Stimulated activated memory B cell treated with anti-CD40 and anti-IgM and Interleukin-4, amounts not matched to agents 10 μg/mL and 1 μg/mL and 100 μg/mL, for 72 hours (primary cell): ENCODE measurements around the gene HECTD3.
A peak's percentile ranks its signal among the peaks of the same experiment; 100 is the strongest.
"Not testable (repeated sequence)": the region's sequence is repeated elsewhere in the genome, so short reads cannot be mapped to it uniquely, and the experiment has no call there.

Experiments used
- ATAC-seq: fragments of 150-1000 bp; cut with Tn5 transposase; 2 replicates; pipeline ENCODE4 v1.10.0; 2021
- H3K27ac Mint-ChIP-seq: one replicate; pipeline ENCODE4 v1.8.0; 2022; ENCODE audit warnings: mild to moderate bottlenecking, mixed read lengths
- H3K27me3 Mint-ChIP-seq: one replicate; pipeline ENCODE4 v1.8.0; 2022; ENCODE audit warnings: mixed read lengths
- H3K36me3 Mint-ChIP-seq: one replicate; pipeline ENCODE4 v1.8.0; 2022; ENCODE audit warnings: mixed read lengths
- H3K4me1 Mint-ChIP-seq: one replicate; pipeline ENCODE4 v1.8.0; 2022; ENCODE audit warnings: mixed read lengths
- H3K4me3 Mint-ChIP-seq: one replicate; pipeline ENCODE4 v1.8.0; 2022; ENCODE audit warnings: mild to moderate bottlenecking, moderate library complexity, mixed read lengths
- H3K9me3 Mint-ChIP-seq: one replicate; pipeline ENCODE4 v1.8.0; 2022; ENCODE audit warnings: mixed read lengths

Gene HECTD3

GRCh38 chr1:44973645-44974044, 37.5 kb downstream of the HECTD3 start:
- Mint-ChIP-seq H3K27me3 (no peaks in the 10 kb centered on the region), H3K27ac (peak overlapping the region; percentile 57), H3K4me1 (peaks cover 15% of the 10 kb centered on the region), H3K4me3 (no peak overlapping the region), H3K36me3 (peaks cover 61% of the 10 kb centered on the region), H3K9me3 (peaks cover 13% of the 10 kb centered on the region)
- ATAC-seq = peak; percentile 65

DNA sequence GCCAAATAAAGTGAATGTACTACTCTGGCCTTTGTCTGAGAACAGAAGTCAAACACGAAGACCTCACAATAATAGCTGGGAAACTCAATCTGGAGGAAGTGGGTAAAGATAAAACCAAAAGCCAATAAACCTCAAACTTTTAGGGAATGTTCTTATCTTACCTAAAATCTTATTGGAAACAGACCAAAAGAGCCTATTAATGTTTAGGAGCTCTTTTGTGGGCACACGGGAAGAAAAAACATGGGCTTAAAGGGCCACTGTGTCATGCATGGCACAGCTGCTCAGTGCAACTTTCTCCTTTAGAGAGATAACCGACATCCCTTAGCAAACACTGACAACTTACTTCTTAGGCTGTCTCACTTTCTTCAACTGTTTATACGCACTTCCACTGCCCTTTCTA, 40.8 kb downstream of the HECTD3 start:
- no peak overlapping the region for H3K4me3 Mint-ChIP-seq
- no peak overlapping the region for H3K27ac Mint-ChIP-seq
- peaks cover 38% of the 10 kb centered on the region for H3K36me3 Mint-ChIP-seq
- H3K9me3 Mint-ChIP-seq = no peaks in the 10 kb centered on the region
- H3K27me3 Mint-ChIP-seq = no peaks in the 10 kb centered on the region
- peaks cover 15% of the 10 kb centered on the region for H3K4me1 Mint-ChIP-seq
- ATAC-seq = no peak

DNA sequence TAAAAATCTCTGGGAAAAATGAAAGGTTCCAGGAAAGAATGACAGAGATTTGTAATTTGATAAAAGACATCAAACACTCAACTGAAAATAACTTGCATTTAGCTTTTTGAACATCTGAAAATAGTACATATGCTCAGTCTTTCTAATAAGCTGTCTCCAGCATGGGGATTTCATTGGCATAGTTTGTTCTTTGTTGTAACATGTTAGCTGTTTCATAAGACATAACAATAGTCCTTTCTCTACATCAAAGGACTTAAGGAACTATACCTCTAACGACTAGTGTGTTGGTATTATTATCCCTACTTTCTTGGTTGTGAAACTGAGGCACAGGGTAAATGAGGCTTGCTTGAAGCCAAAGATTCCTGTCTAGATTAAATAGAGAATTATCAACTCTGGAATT, 46.7 kb downstream of the HECTD3 start:
- no peaks in the 10 kb centered on the region for H3K4me1 Mint-ChIP-seq
- peaks cover 20% of the 10 kb centered on the region for H3K36me3 Mint-ChIP-seq
- ATAC-seq = no peak
- H3K27ac Mint-ChIP-seq = no peak overlapping the region
- no peak overlapping the region for H3K4me3 Mint-ChIP-seq
- H3K27me3 Mint-ChIP-seq = no peaks in the 10 kb centered on the region
- H3K9me3 Mint-ChIP-seq = no peaks in the 10 kb centered on the region

DNA sequence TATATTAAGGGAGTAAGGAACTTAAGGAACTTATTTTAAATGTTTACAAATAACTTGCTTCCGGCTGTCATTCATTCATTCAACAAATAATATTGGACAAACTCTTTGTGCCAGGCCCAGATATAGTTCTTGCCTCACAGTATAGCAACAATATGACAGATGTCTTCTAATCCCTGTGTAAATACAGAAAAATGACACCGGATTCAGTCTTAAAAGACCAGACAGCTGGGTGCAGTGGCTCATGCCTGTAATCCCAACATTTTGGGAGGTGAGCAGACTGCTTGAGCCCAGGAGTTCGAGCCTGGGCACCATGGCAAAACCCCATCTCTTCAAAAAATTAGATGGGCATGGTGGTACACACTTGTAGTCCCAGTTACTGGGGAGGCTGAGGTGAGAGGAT, 48.4 kb downstream of the HECTD3 start:
- no peaks in the 10 kb centered on the region for H3K4me1 Mint-ChIP-seq
- no peak overlapping the region for H3K4me3 Mint-ChIP-seq
- no peaks in the 10 kb centered on the region for H3K9me3 Mint-ChIP-seq
- no peaks in the 10 kb centered on the region for H3K27me3 Mint-ChIP-seq
- peaks cover 26% of the 10 kb centered on the region for H3K36me3 Mint-ChIP-seq
- no peak for ATAC-seq
- H3K27ac Mint-ChIP-seq = no peak overlapping the region

- not testable (repeated sequence) for H3K4me1 Mint-ChIP-seq, H3K27ac Mint-ChIP-seq, H3K4me3 Mint-ChIP-seq, ATAC-seq, H3K27me3 Mint-ChIP-seq, H3K9me3 Mint-ChIP-seq
- peaks cover 28% of the 10 kb centered on the region for H3K36me3 Mint-ChIP-seq
Observed at GRCh38 chr1:44962022-44962421, 49.1 kb downstream of the HECTD3 start.

DNA sequence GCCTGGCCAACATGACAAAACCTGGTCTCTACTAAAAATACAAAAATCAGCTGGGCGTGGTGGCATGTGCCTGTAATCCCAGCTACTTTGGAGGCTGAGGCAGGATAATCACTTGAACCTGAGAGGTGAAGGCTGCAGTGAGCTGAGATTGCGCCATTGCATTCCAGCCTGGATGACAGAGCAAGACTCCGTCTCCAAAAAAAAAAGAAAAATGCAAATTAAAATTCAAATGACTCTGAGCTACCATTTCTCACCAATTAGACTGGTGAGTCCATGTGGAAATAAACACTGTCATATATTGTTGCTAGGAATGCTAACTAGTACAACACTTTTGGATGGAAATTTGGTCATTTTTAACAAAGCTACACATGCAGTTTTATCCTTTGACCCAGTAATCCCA, 53.6 kb downstream of the HECTD3 start:
- H3K27ac Mint-ChIP-seq, H3K27me3 Mint-ChIP-seq, H3K4me3 Mint-ChIP-seq, H3K4me1 Mint-ChIP-seq, H3K9me3 Mint-ChIP-seq, ATAC-seq: not testable (repeated sequence)
- H3K36me3 Mint-ChIP-seq = peaks cover 53% of the 10 kb centered on the region

GRCh38 chr1:44956077-44956476, 55.0 kb downstream of the HECTD3 start:
- H3K27me3 Mint-ChIP-seq, H3K9me3 Mint-ChIP-seq, H3K27ac Mint-ChIP-seq, H3K4me1 Mint-ChIP-seq, ATAC-seq, H3K4me3 Mint-ChIP-seq: not testable (repeated sequence)
- H3K36me3 Mint-ChIP-seq = peaks cover 51% of the 10 kb centered on the region
